H1 (cell line): ENCODE data around the gene ABHD10. TPM values are rescaled to one million over a fixed set of nuclear protein-coding genes. Genes with fewer than 3 reads are reported as not detected.

Experiments
- ASH2L ChIP-seq: fragments of 200-600, 300-600 bp; sonication (generic); IDR thresholded peaks from one replicate; pipeline ENCODE4 v1.7.1; 2017; ENCODE audit warnings: low read length
- CREB1 ChIP-seq: IDR thresholded peaks from 2 replicates; pipeline ENCODE4 v1.6.1; 2012; ENCODE audit warnings: inconsistent platforms
- EP300 ChIP-seq, 2 experiments: IDR thresholded peaks; 1 replicate in 1 of 2; 2 replicates in 1 of 2; pipeline ENCODE4 v1.6.1; 2011 to 2012; ENCODE audit warnings: low read depth in 2 of 2, low read length in 2 of 2, mild to moderate bottlenecking in 2 of 2, borderline replicate concordance in 1 of 2, inconsistent platforms in 1 of 2, moderate library complexity in 1 of 2
- NANOG ChIP-seq: IDR thresholded peaks from 2 replicates; pipeline ENCODE4 v1.6.1; 2011; ENCODE audit warnings: low read length, low read depth, mild to moderate bottlenecking, inconsistent platforms; ENCODE audit not compliant: insufficient read depth, poor library complexity, severe bottlenecking
- POLR2A ChIP-seq, 2 experiments: IDR thresholded peaks; 1 replicate in 1 of 2; 2 replicates in 1 of 2; pipeline ENCODE4 v1.6.1; 2011; ENCODE audit warnings: low read depth in 2 of 2, low read length in 2 of 2, mild to moderate bottlenecking in 2 of 2; ENCODE audit errors: control extremely low read depth in 1 of 2
- RBBP5 ChIP-seq: IDR thresholded peaks from 2 replicates; pipeline ENCODE4 v1.7.1; 2012; ENCODE audit warnings: low read depth, mild to moderate bottlenecking, inconsistent platforms, low read length, moderate library complexity, borderline replicate concordance
- RNF2 ChIP-seq: fragments of 200-900, 300-1000 bp; sonication (generic); IDR thresholded peaks from 2 replicates; pipeline ENCODE4 v1.7.1; 2016; ENCODE audit warnings: borderline replicate concordance, low read depth, mild to moderate bottlenecking, antibody characterized with exemption, low read length; ENCODE audit not compliant: poor library complexity, severe bottlenecking; ENCODE audit errors: missing control alignments
- SIN3A ChIP-seq, 2 experiments: IDR thresholded peaks in 1 of 2; conservative IDR thresholded peaks in 1 of 2; 2 replicates each; pipeline ENCODE4 v1.6.1; 2011 to 2012; ENCODE audit warnings: low read length in 2 of 2, improper control_type of control experiment in 1 of 2, low read depth in 1 of 2, mild to moderate bottlenecking in 1 of 2
- SP2 ChIP-seq: IDR thresholded peaks from 2 replicates; pipeline ENCODE4 v1.6.1; 2012; ENCODE audit warnings: mild to moderate bottlenecking, low read length, inconsistent platforms
- SUZ12 ChIP-seq: fragments of 200-600 bp; sonication (generic); IDR thresholded peaks from 2 replicates; pipeline ENCODE4 v1.6.1; 2012; ENCODE audit warnings: mild to moderate bottlenecking, inconsistent platforms, low read length, moderate library complexity, mixed read lengths
- TAF1 ChIP-seq: IDR thresholded peaks from 2 replicates; pipeline ENCODE4 v1.6.1; 2011; ENCODE audit warnings: mild to moderate bottlenecking, low read depth, low read length
- YY1 ChIP-seq: IDR thresholded peaks from 2 replicates; pipeline ENCODE4 v1.6.1; 2011; ENCODE audit warnings: low read depth, mild to moderate bottlenecking, low read length
- polyA plus RNA-seq, 7 experiments: library from polyadenylated mRNA; depleted of rRNA in 3 of 7; stranded (reverse) in 5 of 7; unstranded in 2 of 7; fragments of >200 nt in 5 of 7; fragments of 200-250 nt in 2 of 7; gene quantifications; 1 replicate in 5 of 7; 2 replicates in 1 of 7; 4 replicates in 1 of 7; pipeline versions ENCODE4 v1.2.1 to v1.2.3, GENCODE V29; 2011 to 2013; ENCODE audit warnings: missing spikeins in 2 of 7, mixed read lengths in 2 of 7
- total RNA-seq: library from RNA; stranded (reverse); fragmentation: NEBNext Ultra II Directional; extraction: Animal tissue kit (Norgen Biotek cat#: 25700); gene quantifications from 2 replicates; pipeline ENCODE4 v1.2.1, GENCODE V29; 2021

Gene ABHD10
- total and polyA plus RNA-seq, 2 of the 8 experiments (the other 6 are each of a cell fraction or from before 2014, with no cell fraction given), result 10.9 to 24.6 TPM

DNA sequence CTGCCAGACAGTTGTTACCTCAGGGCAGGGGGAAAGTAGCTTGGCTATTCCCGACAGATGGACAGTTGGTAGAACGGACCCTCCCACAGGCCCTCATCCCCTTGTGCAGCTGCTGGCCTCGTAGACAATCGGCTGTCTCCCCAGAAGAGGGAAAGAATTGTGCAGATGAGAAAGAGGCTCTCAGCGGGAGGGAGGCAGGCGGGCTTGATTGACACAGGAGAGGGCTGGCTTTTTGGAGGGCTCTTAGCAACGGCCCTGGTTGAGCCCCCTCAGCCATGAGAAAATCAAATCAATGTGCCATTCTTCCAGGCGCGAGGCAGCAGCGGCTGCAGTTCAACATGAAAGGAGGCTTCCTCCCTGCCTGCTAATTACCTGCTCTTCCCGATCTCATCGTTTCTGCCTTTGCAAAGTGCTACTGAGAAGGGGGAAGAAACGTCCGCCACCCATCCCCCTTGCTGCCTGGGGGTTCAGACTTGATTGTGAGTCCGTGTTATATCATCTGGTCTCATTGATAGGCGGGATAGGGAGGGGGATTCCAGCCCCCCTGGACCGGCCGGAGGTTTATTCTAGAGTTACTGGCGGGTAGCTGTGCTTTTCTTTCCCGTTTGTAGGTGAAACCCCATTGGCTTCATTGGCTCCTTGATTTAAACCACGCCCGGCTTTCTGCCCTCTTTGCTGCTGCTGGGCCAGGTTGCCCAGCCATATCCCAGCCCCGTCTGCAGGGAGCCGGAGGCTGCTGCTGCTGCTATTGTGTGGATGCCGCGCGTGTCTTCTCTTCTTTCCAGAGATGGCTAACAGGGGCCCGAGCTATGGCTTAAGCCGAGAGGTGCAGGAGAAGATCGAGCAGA lies 20.0 kb downstream of the ABHD10 start, which contains the start of gene TAGLN3 (continued):
- peak in 1 of 2 experiments; percentile 31; a peak in 2 of 3 replicates for TF ChIP-seq POLR2A (IDR thresholded peaks at IDR 0.05; ENCODE audit: control extremely low read depth in 1 of 2, low read depth in 2 of 2, low read length in 2 of 2)
- no peak for TF ChIP-seq CREB1
- peak; percentile 15 to 30; a peak in 1 of 4 replicates for TF ChIP-seq SIN3A (conservative IDR thresholded peaks at IDR 0.05 in 1 of 2, IDR thresholded peaks at IDR 0.05 in 1 of 2; ENCODE audit: low read depth in 1 of 2, low read length in 2 of 2)
- peak; percentile 7 for TF ChIP-seq RNF2
- no peak for TF ChIP-seq SP2
- no peak for TF ChIP-seq NANOG
- TF ChIP-seq TAF1, result peak; percentile 80
- no peak for TF ChIP-seq EP300 (IDR thresholded peaks at IDR 0.05; ENCODE audit: borderline replicate concordance in 1 of 2, low read depth in 2 of 2, low read length in 2 of 2)
- TF ChIP-seq RBBP5, result peak; percentile 58; the same call in 1 of the 2 replicates
- TF ChIP-seq SUZ12, result no peak
- TF ChIP-seq ASH2L, result peak; percentile 86
- TF ChIP-seq YY1, result no peak; the same call in 1 of the 2 replicates
